PC-9 (cell line): Measurements from ENCODE around the gene P2RX6. TPM values are rescaled to one million over a fixed set of nuclear protein-coding genes. Genes with fewer than 3 reads are reported as not detected.

Experiments used
- BruUV-seq: library from RNA; stranded (reverse); fragments of 400-500 nt; replicated peaks from 2 replicates; lab custom pipeline; 2021; lab: Mats Ljungman, UMichigan
- CTCF ChIA-PET: fragments of 300-600 bp; sonication (Branson Sonifier 250); formaldehyde crosslinking; loops from one replicate; lab custom pipeline; 2022; ENCODE audit warnings: antibody characterized with exemption; lab: Charles Lee
- POLR2A ChIA-PET: fragments of 300-600 bp; sonication (Branson Sonifier 250); formaldehyde crosslinking; loops from one replicate; lab custom pipeline; 2022; ENCODE audit warnings: antibody characterized with exemption; ENCODE audit not compliant: unreplicated experiment; lab: Charles Lee
- DNase-seq, 2 experiments: peaks; one replicate each; pipeline versions ENCODE4 v3.0.0 to v3.0.0-alpha.2; 2015 to 2022; ENCODE audit warnings: mixed read lengths in 1 of 2
- H2AFZ ChIP-seq: fragments of 200-600 bp; sonication (generic); 2 replicates; pipeline ENCODE4 v1.8.1; 2017; ENCODE audit warnings: antibody characterized with exemption
- H3F3A ChIP-seq: fragments of 200-600 bp; sonication (generic); 2 replicates; pipeline ENCODE4 v1.8.1; 2017; ENCODE audit warnings: antibody characterized with exemption, mild to moderate bottlenecking, low read depth; ENCODE audit not compliant: insufficient read depth
- H3K27ac ChIP-seq: fragments of 200-600 bp; sonication (generic); 2 replicates; pipeline ENCODE4 v1.6.1; 2016; ENCODE audit warnings: mixed run types
- H3K27me3 ChIP-seq: fragments of 200-600 bp; sonication (generic); 2 replicates; pipeline ENCODE4 v1.6.1; 2016; ENCODE audit warnings: low read depth, mixed run types; ENCODE audit not compliant: insufficient read depth
- H3K36me3 ChIP-seq: fragments of 200-600 bp; sonication (generic); 2 replicates; pipeline ENCODE4 v1.6.1; 2016; ENCODE audit warnings: low read depth, mixed run types
- H3K4me1 ChIP-seq: fragments of 200-600 bp; sonication (generic); replicated peaks from 2 replicates; pipeline ENCODE4 v1.6.1; 2016; ENCODE audit warnings: mixed run types; ENCODE audit not compliant: insufficient read depth
- H3K4me2 ChIP-seq: fragments of 200-600 bp; sonication (generic); 2 replicates; pipeline ENCODE4 v1.6.1; 2017; ENCODE audit warnings: mixed run types
- H3K4me3 ChIP-seq: fragments of 200-600 bp; sonication (generic); 2 replicates; pipeline ENCODE4 v1.6.1; 2016; ENCODE audit warnings: mixed run types
- H3K79me2 ChIP-seq: fragments of 200-600 bp; sonication (generic); 2 replicates; pipeline ENCODE4 v1.6.1; 2017; ENCODE audit warnings: low read depth, mixed run types
- H3K9me2 ChIP-seq: fragments of 200-600 bp; sonication (generic); 2 replicates; pipeline ENCODE4 v1.8.1; 2017; ENCODE audit warnings: mild to moderate bottlenecking; ENCODE audit not compliant: insufficient read depth
- H3K9me3 ChIP-seq: fragments of 200-600 bp; sonication (generic); 2 replicates; pipeline ENCODE4 v1.8.1; 2016; ENCODE audit warnings: low read depth; ENCODE audit not compliant: insufficient read depth
- H4K20me1 ChIP-seq: fragments of 200-600 bp; sonication (generic); 2 replicates; pipeline ENCODE4 v1.8.1; 2017; ENCODE audit not compliant: insufficient read depth
- CTCF ChIP-seq: fragments of 200-600 bp; sonication (generic); conservative IDR thresholded peaks from 2 replicates; pipeline ENCODE4 v1.6.1; 2017; ENCODE audit warnings: mixed run types, antibody characterized with exemption, mild to moderate bottlenecking, moderate library complexity
- EZH2 ChIP-seq: fragments of 200-600 bp; sonication (generic); IDR thresholded peaks from 2 replicates; pipeline ENCODE4 v1.8.0; 2017; ENCODE audit warnings: antibody characterized with exemption, low read depth
- intact Hi-C: fragments of 100-400 bp; cut with micrococcal nuclease; formaldehyde crosslinking; loops from one replicate; pipeline ENCODE4 v1.10.0; 2022; ENCODE audit not compliant: unreplicated experiment
- total RNA-seq: library from RNA; stranded (reverse); gene quantifications from 2 replicates; pipeline ENCODE4 v1.2.3, GENCODE V29; 2021

The P2RX6 gene
- total RNA-seq, 1 experiment from 2014 or later = 2.7 TPM

GRCh38 chr22:20981787-20982562 is 33.0 kb upstream of the P2RX6 start, which contains the start of gene LZTR1:
Gene LZTR1 (plus strand): TSS chr22:20982297. CDS start chr22:20982372, 75 bp downstream.
- Histone ChIP-seq H3K79me2 (no peaks in the 10 kb centered on the region), H4K20me1 (no peaks in the 10 kb centered on the region), H3K9me2 (no peaks in the 10 kb centered on the region), H3K9me3 (peaks cover 5% of the 10 kb centered on the region; the same call in 1 of the 2 replicates), H2AFZ (peak within 1 kb of the TSS; percentile 89), H3K27ac (0 out of 2 replicates have a peak within 1 kb of the TSS, but pooled peaks have one; percentile 26), H3K4me1 (peaks cover 8% of the 10 kb centered on the region; the same call in 1 of the 2 replicates), H3K27me3 (no peaks in the 10 kb centered on the region), H3K4me2 (peak within 1 kb of the TSS; percentile 88), H3K4me3 (peak within 1 kb of the TSS; percentile 63), H3F3A (no peaks in the 10 kb centered on the region), H3K36me3 (no peaks in the 10 kb centered on the region)
- BruUV-seq = TSS peak; percentile 88
- ChIA-PET POLR2A (no interaction called here), CTCF (interaction anchor here (0.8 to 0.9 kb wide), 3 partner anchors 23 to 205 kb away, joined by 3 to 5 read pairs (median 4); no protein-coding TSS in a partner anchor)
- TF ChIP-seq CTCF (peak; percentile 56; the same call in 1 of the 2 replicates), EZH2 (no peak)
- peak; percentile 50 to 63 for DNase-seq
- intact Hi-C loops = loop anchor here (1.0 kb wide), 1 partner anchor 20 kb away; the partner anchor contains the start of gene THAP7

GRCh38 chr22:20982563-20982882 is 32.4 kb upstream of the P2RX6 start:
- Histone ChIP-seq H3K27me3 (no peaks in the 10 kb centered on the region), H4K20me1 (no peaks in the 10 kb centered on the region), H3K4me3 (peak overlapping the region; percentile 63), H3K27ac (no peak overlapping the region), H3K79me2 (no peaks in the 10 kb centered on the region), H3K9me2 (no peaks in the 10 kb centered on the region), H3K4me2 (peak overlapping the region; percentile 88), H2AFZ (peak overlapping the region; percentile 89), H3K9me3 (peaks cover 5% of the 10 kb centered on the region; the same call in 1 of the 2 replicates), H3K36me3 (no peaks in the 10 kb centered on the region), H3K4me1 (peaks cover 8% of the 10 kb centered on the region; the same call in 1 of the 2 replicates), H3F3A (no peaks in the 10 kb centered on the region)
- no peak for DNase-seq
- BruUV-seq = no TSS peak
- ChIA-PET POLR2A (no interaction called here), CTCF (interaction anchor here (0.8 to 0.9 kb wide), 3 partner anchors 23 to 205 kb away, joined by 3 to 5 read pairs (median 4); no protein-coding TSS in a partner anchor)
- intact Hi-C loops = loop anchor here (1.0 kb wide), 1 partner anchor 20 kb away; the partner anchor contains the start of gene THAP7
- TF ChIP-seq CTCF = no peak

- Histone ChIP-seq H3K9me3 (peaks cover 5% of the 10 kb centered on the region; the same call in 1 of the 2 replicates), H3K36me3 (no peaks in the 10 kb centered on the region), H3K27ac (no peak overlapping the region), H3K4me3 (peak overlapping the region; percentile 63; the same call in 1 of the 2 replicates), H4K20me1 (no peaks in the 10 kb centered on the region), H3K79me2 (no peaks in the 10 kb centered on the region), H3K27me3 (no peaks in the 10 kb centered on the region), H3K9me2 (no peaks in the 10 kb centered on the region), H3K4me1 (peaks cover 8% of the 10 kb centered on the region; the same call in 1 of the 2 replicates), H2AFZ (no peak overlapping the region; the same call in 1 of the 2 replicates), H3F3A (no peaks in the 10 kb centered on the region), H3K4me2 (peak overlapping the region; percentile 88)
- BruUV-seq = TSS peak; percentile 38
- ChIA-PET POLR2A (no interaction called here), CTCF (no interaction called here)
- DNase-seq = no peak
- intact Hi-C loops = no loop called here
- TF ChIP-seq EZH2 (no peak), CTCF (no peak)
Observed at GRCh38 chr22:20983081-20983771, 31.7 kb upstream of the P2RX6 start.
